ENCODE data around the gene LRRC71. TPM values are rescaled to one million over a fixed set of nuclear protein-coding genes. Genes with fewer than 3 reads are reported as not detected.

The LRRC71 gene
- total RNA-seq, 2 donors from 2014 or later = not detected

- Histone ChIP-seq H3K36me3 (replicated peaks in 1 of 2; ENCODE audit: insufficient read depth in 1 of 2, low read depth in 2 of 2) (no peaks in the 10 kb centered on the region), H3K27ac (no peak overlapping the region), H3K4me1 (peaks cover 9% of the 10 kb centered on the region), H3K4me3 (no peak overlapping the region), H3K27me3 (peaks cover 0 to under 1% of the 10 kb centered on the region in 2 donors), H3K9me3 (no peaks in the 10 kb centered on the region)
- intact Hi-C loops (cut with DNase I) = loop anchor here (10.0 kb wide), 1 partner anchor 193 kb away; no protein-coding TSS in a partner anchor
- 14 to 24% methylated on average over 6 of the region's 6 CpGs for WGBS, 2 donors
- no peak for DNase-seq
- ATAC-seq = no peak
- no peak for TF ChIP-seq POLR2A (IDR thresholded peaks at IDR 0.05)
- no peak for TF ChIP-seq CTCF (IDR thresholded peaks at IDR 0.05)
Observed at GRCh38 chr1:156887734-156888133, 32.7 kb upstream of the LRRC71 start.

- 41 to 42% methylated on average over 8 of the region's 8 CpGs for WGBS, 2 donors
- Histone ChIP-seq H3K4me3 (no peak overlapping the region), H3K27ac (no peak overlapping the region), H3K9me3 (no peaks in the 10 kb centered on the region), H3K4me1 (peaks cover 12% of the 10 kb centered on the region), H3K27me3 (peaks cover 0 to 13% of the 10 kb centered on the region in 2 donors), H3K36me3 (replicated peaks in 1 of 2; ENCODE audit: insufficient read depth in 1 of 2, low read depth in 2 of 2) (no peaks in the 10 kb centered on the region)
- peak; percentile 85 to 92 (median 86) for DNase-seq
- intact Hi-C loops (cut with DNase I) = loop anchor here (10.0 kb wide), 1 partner anchor 195 kb away; no protein-coding TSS in a partner anchor
- TF ChIP-seq CTCF (IDR thresholded peaks at IDR 0.05) = peak; percentile 69 to 81 (median 78)
- TF ChIP-seq POLR2A (IDR thresholded peaks at IDR 0.05) = no peak
- ATAC-seq = peak; percentile 75
Observed at GRCh38 chr1:156889802-156890580, 30.4 kb upstream of the LRRC71 start.

- peaks cover 0 to 13% of the 10 kb centered on the region in 2 donors for H3K27me3 ChIP-seq
- 3 to 8% methylated on average over 40 to 47 of the region's 48 CpGs for WGBS, 2 donors
- TF ChIP-seq POLR2A (IDR thresholded peaks at IDR 0.05) = no peak
- TF ChIP-seq CTCF (IDR thresholded peaks at IDR 0.05) = peak; percentile 68 to 83 (median 77)
- H3K36me3 ChIP-seq (replicated peaks in 1 of 2; ENCODE audit: insufficient read depth in 1 of 2, low read depth in 2 of 2) = no peaks in the 10 kb centered on the region
- H3K4me1 ChIP-seq = peaks cover 12% of the 10 kb centered on the region
- DNase-seq (peak; percentile 85 to 90 (median 87)), ATAC-seq (peak; percentile 81)
- H3K4me3 ChIP-seq = no peak overlapping the region
- H3K9me3 ChIP-seq = no peaks in the 10 kb centered on the region
- intact Hi-C loops (cut with DNase I) = no loop called here
- peak overlapping the region in 1 of 4 donors; percentile 29 for H3K27ac ChIP-seq
Observed at GRCh38 chr1:156892190-156893047, 28.0 kb upstream of the LRRC71 start.

- DNase-seq (no peak), ATAC-seq (no peak)
- H3K4me3 ChIP-seq = no peak within 1 kb of the TSS
- H3K27me3 ChIP-seq = peaks cover 0 to 13% of the 10 kb centered on the region in 2 donors
- WGBS, 2 donors = 14 to 22% methylated on average over 35 to 56 of the region's 60 CpGs
- no peaks in the 10 kb centered on the region for H3K9me3 ChIP-seq
- peaks cover 12% of the 10 kb centered on the region for H3K4me1 ChIP-seq
- H3K27ac ChIP-seq = peak within 1 kb of the TSS in 3 of 4 donors; percentile 37 to 58 (median 38)
- intact Hi-C loops (cut with DNase I) = no loop called here
- TF ChIP-seq CTCF (IDR thresholded peaks at IDR 0.05) = no peak
- peak in 1 of 3 donors; percentile 7 for TF ChIP-seq POLR2A (IDR thresholded peaks at IDR 0.05)
- H3K36me3 ChIP-seq (replicated peaks in 1 of 2; ENCODE audit: insufficient read depth in 1 of 2, low read depth in 2 of 2) = no peaks in the 10 kb centered on the region
Observed at GRCh38 chr1:156893048-156893953, 27.1 kb upstream of the LRRC71 start, which contains the start of gene PEAR1. TSS of gene PEAR1 (plus strand) at chr1:156893718. CDS start at chr1:156903927, 10,209 bp downstream.

Measured in body of pancreas (tissue), 4 donors.